Ishikawa (cell line): Measurements from ENCODE around the gene PRCC.

Experiments
- CEBPB ChIP-seq: IDR thresholded peaks from 2 replicates; pipeline ENCODE4 v1.6.1; 2012
- CREB1 ChIP-seq: IDR thresholded peaks from 2 replicates; pipeline ENCODE4 v1.6.1; 2012; ENCODE audit warnings: low read depth
- EGR1 ChIP-seq: IDR thresholded peaks from 2 replicates; pipeline ENCODE4 v1.6.1; 2012
- EP300 ChIP-seq: IDR thresholded peaks from 2 replicates; pipeline ENCODE4 v1.6.1; 2012; ENCODE audit warnings: borderline replicate concordance
- FOXM1 ChIP-seq: IDR thresholded peaks from 2 replicates; pipeline ENCODE4 v1.6.1; 2012; ENCODE audit warnings: low read depth, borderline replicate concordance
- NFIC ChIP-seq: IDR thresholded peaks from 2 replicates; pipeline ENCODE4 v1.6.1; 2012
- RAD21 ChIP-seq: IDR thresholded peaks from 2 replicates; pipeline ENCODE4 v1.6.1; 2012; ENCODE audit warnings: low read depth
- REST ChIP-seq: IDR thresholded peaks from 2 replicates; pipeline ENCODE4 v1.6.1; 2012; ENCODE audit warnings: low read depth, mild to moderate bottlenecking
- TAF1 ChIP-seq: IDR thresholded peaks from 2 replicates; pipeline ENCODE4 v1.6.1; 2012; ENCODE audit warnings: low read depth, mild to moderate bottlenecking
- TCF12 ChIP-seq: IDR thresholded peaks from 2 replicates; pipeline ENCODE4 v1.6.1; 2012; ENCODE audit warnings: low read depth
- TEAD4 ChIP-seq: IDR thresholded peaks from 2 replicates; pipeline ENCODE4 v1.6.1; 2012
- USF1 ChIP-seq: IDR thresholded peaks from 2 replicates; pipeline ENCODE4 v1.6.1; 2012
- YY1 ChIP-seq: IDR thresholded peaks from 2 replicates; pipeline ENCODE4 v1.6.1; 2012; ENCODE audit warnings: low read depth
- ZBTB7A ChIP-seq: IDR thresholded peaks from 2 replicates; pipeline ENCODE4 v1.6.1; 2012; ENCODE audit warnings: low read depth
- TF ChIP-seq, protein P1 (sequence below): IDR thresholded peaks from 2 replicates; pipeline ENCODE4 v1.6.1; 2012

The PRCC gene

DNA sequence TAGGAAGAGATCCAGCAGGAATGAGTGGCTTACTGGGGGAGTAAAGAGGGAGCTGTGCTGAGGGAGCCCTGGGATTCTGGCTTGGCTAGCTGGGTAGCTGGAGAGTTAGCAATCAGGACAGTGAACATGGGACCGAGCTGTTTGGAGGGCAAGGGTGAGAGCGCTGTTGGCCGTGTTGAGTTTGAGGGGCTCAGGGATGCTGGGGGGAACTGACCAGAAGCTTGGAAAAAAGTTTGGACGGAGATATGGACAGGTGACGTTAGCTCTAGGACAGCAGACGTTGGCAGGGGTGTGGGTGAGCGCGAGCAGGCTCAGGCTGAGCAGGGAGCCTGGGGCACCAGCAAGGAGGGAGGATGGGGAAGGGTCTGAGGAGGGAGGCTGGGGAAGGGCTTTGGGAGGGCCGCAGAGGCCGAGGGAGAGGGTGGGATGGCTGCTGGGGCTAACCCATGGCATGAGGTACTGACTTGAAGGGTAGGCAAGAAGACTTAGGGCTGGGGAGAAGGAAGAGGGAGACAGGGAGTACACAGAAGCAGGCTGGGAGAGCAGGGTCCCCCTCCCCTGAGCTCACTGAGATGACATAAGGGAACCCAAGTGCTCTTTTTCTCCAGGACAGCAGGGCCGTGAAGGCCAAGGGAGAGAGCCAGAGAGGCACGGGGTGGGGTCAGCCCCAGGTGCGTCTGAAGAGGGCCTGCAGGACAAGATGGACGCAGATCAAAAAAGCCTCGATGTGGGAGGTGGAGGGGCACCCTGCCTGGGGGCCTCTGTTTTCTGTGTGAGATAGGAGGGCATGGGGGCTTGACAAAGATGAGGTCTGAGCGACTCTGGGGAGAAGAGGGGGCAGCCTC, 41.1 kb downstream of the PRCC start:
- no peak for TF ChIP-seq CREB1
- no peak for TF ChIP-seq EP300
- TF ChIP-seq ZBTB7A: no peak
- TF ChIP-seq USF1: no peak
- no peak for TF ChIP-seq YY1
- TF ChIP-seq CEBPB: no peak
- TF ChIP-seq TAF1: no peak
- TF ChIP-seq TCF12: no peak
- TF ChIP-seq NFIC: no peak
- no peak for TF ChIP-seq FOXM1
- no peak for TF ChIP-seq REST
- TF ChIP-seq TEAD4: no peak

GRCh38 chr1:156809281-156809680, 41.9 kb downstream of the PRCC start:
- TF ChIP-seq RAD21 (no peak), ZBTB7A (no peak), TAF1 (no peak), NFIC (no peak), REST (no peak), FOXM1 (no peak), TEAD4 (no peak), CREB1 (no peak), TCF12 (no peak), EP300 (no peak), EGR1 (no peak), USF1 (no peak), CEBPB (no peak), YY1 (no peak)
- TF ChIP-seq, protein P1, sequence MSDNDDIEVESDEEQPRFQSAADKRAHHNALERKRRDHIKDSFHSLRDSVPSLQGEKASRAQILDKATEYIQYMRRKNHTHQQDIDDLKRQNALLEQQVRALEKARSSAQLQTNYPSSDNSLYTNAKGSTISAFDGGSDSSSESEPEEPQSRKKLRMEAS: no peak

DNA sequence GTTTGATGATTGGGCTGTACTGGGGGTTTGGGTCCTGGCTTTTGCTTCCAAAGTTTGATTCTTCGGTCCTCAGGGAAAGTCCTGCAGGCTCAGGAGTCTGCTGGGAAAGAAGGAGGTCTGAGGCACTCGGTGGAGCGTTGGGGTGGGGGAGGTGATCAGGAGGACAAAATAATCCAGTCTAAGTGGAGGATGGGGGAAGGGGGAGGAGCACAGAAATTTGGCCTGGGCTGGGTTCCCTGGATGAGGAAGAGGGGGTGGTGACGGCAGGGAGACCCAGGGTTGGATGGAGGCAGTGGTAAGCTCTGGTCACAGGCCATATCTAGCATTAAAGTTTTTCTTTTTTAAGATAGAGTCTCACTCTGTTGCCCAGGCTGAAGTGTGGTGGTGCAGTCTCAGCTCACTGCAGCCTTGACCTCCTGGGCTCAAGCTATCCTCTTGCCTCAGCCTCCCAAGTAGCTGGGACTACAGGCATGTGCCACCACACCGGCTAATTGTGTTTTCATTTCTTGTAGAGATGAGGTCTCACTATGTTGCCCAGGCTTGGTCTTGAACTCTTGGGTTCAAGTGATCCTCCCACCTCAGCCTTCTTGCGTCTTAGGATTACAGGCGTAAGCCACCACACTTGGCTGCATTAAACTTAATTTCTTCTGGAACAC, 42.5 kb downstream of the PRCC start:
- TF ChIP-seq RAD21: no peak
- no peak for TF ChIP-seq CREB1
- TF ChIP-seq ZBTB7A: no peak
- TF ChIP-seq USF1: no peak
- TF ChIP-seq FOXM1: no peak
- no peak for TF ChIP-seq CEBPB
- TF ChIP-seq EGR1: no peak
- TF ChIP-seq EP300: no peak
- no peak for TF ChIP-seq TAF1
- TF ChIP-seq TCF12: no peak
- TF ChIP-seq REST: no peak
- no peak for TF ChIP-seq YY1
- no peak for TF ChIP-seq NFIC
- TF ChIP-seq, protein P1: no peak
- no peak for TF ChIP-seq TEAD4
